Measurements from ENCODE around the gene ZNF442.
"Not testable (repeated sequence)": the region's sequence is repeated elsewhere in the genome, so short reads cannot be mapped to it uniquely, and the experiment has no call there.

Gene ZNF442

DNA sequence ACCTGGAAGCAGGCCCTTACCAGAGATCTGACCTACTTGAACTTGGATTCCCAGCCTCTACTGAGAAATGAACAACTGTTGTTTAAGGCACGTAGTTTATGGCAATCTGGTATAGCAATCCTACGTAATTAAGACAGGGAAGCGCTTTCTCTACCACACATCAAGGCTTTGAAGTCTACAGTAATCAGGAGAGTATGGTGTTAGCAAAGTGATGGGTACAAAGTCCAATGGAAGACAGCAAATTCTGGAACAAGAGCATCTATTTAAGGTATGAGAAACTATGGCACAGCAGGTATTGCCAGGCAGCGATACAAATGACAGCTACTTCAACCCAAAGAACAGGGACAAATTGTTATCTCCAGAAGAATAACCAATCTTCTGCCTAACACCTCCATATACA lies 35.1 kb downstream of the ZNF442 start:
- DNase-seq (ENCODE audit: low read depth): no peak

DNA sequence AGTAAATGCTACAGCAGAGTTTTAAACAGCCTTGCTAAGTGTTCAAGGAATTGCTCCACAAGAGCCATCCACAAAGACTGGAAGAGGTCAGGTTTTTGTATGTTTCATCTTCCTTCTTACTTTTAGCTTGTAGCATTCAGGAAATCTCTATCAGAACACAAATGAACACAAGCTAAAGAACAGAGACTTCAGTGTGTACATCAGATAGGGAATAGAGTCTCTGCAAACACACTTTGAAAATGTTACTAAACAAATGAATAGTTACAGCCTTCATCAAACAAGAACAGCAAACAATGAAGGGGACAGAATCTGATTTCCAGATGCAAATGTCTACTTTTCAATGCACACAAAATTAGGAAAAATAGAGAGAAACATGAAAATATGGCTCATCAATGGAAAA lies 39.8 kb downstream of the ZNF442 start:
- no peak for DNase-seq (ENCODE audit: low read depth)

DNA sequence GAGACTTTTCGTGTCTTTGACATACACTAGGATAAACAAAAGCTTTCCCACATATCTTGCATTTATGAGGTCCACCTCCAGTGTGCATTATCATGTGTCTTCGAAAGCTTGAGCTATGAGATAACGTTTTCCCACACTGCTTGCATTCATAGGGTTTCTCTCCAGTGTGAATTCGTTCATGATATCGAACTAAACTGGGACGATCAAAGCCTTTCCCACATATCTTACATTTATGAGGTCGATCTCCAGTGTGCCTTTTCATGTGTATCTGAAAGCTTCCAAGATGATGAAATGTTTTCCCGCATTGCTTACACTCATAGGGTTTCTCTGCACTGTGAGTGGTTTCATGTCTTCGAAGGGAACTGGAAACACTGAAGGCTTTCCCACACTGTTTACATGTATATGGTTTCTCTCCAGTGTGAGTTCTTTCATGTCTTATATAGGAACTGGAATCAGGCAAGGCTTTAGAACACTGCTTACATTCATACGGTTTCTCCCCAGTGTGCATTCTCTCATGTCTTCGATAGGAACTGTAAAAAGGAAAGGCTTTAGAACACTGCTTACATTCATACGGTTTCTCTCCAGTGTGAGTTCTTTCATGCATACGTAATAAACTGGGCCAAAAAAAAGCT lies 46.6 kb downstream of the ZNF442 start:
- DNase-seq (ENCODE audit: low read depth): no peak

DNA sequence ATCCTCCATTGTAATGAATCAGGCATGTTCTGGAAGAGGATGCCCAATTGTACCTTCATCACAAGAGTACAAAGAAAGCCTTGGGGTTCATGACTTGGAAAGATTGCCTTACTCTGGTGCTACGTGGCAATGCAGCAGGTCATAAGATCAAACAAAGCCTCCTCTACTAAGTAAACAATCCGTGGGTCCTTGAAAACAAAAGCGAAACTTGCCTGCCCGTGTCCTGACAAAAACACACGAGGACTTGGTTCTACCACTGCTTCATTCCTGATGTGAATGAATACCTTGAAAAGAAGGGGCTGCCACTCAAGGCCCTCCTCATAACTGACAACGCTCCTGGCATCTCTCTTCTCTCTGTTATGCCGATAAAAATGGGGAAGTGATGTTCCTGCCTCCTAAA lies 50.9 kb downstream of the ZNF442 start:
- no peak for DNase-seq (ENCODE audit: low read depth)

DNA sequence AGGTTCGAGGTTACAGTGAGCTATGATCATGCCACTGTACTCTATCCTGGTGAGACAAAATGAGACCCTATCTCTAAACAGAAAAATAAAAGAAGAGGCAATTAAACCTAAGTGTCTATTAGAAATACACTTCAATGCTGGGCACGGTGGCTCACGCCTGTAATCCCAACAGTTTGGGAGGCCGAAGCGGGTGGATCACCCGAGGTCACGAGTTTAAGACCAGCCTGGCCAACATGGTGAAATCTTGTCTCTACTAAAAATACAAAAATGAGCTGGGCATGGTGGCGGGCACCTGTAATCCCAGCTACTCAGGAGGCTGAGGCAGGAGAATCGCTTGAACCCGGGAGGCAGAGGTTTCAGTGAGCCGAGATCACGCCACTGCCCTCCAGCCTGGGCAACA lies 56.6 kb downstream of the ZNF442 start:
- DNase-seq (ENCODE audit: low read depth): not testable (repeated sequence)
